GM12872 (cell line): ENCODE data around the gene LLCFC1.

Source experiments
- TF ChIP-seq, protein P1 (sequence below): IDR thresholded peaks from 3 replicates; pipeline ENCODE4 v1.5.1; 2011; ENCODE audit warnings: low read depth, mild to moderate bottlenecking, low read length, moderate library complexity; ENCODE audit not compliant: insufficient read depth

The LLCFC1 gene

DNA sequence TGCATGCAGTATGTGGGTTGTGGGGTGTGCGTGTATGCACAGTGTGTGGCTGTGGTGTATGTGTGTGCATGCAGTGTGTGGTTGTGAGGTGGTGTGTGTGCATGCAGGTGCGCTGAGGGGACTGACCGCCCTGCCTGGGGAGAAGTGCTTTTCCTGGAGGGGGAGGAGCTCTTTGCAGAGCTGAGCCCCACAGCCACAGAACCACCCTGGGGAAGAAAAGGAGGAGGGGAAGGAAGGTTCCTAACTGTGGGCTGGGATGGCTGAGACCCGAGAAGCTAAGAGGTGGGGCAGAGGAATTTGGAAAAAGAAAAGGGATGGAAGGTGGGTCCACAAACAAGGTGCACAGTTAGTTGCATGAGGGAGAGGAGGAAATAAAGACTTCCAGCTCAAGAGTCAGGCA, 5.7 kb upstream of the LLCFC1 start, which contains the start of gene TRPV5:
Gene TRPV5 (minus strand): TSS at position 123 of the 400 bp plus-strand sequence. CDS start 287 bp downstream, outside the sequence.
- TF ChIP-seq, protein P1, sequence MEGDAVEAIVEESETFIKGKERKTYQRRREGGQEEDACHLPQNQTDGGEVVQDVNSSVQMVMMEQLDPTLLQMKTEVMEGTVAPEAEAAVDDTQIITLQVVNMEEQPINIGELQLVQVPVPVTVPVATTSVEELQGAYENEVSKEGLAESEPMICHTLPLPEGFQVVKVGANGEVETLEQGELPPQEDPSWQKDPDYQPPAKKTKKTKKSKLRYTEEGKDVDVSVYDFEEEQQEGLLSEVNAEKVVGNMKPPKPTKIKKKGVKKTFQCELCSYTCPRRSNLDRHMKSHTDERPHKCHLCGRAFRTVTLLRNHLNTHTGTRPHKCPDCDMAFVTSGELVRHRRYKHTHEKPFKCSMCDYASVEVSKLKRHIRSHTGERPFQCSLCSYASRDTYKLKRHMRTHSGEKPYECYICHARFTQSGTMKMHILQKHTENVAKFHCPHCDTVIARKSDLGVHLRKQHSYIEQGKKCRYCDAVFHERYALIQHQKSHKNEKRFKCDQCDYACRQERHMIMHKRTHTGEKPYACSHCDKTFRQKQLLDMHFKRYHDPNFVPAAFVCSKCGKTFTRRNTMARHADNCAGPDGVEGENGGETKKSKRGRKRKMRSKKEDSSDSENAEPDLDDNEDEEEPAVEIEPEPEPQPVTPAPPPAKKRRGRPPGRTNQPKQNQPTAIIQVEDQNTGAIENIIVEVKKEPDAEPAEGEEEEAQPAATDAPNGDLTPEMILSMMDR = no peak

DNA sequence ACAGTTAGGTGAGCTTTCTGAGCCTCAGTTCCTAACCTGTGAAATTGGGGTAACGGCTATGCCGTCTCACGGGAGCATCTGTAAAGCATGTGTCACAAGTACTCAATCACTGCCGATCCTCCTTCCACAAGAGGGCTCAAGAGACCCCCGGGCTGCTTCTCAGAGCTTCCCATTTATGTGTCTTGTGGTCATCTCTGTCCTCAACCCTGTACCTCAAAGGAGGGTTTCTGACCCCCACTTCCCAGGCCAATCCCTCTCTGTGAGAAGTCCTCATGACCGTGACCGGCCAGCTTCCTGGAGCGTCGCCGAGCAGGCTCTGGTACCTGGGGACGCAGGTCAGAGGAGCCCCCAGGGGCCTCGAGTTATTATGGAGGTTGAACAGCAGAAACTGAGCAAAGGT, 5.2 kb upstream of the LLCFC1 start:
- TF ChIP-seq, protein P1 = no peak

DNA sequence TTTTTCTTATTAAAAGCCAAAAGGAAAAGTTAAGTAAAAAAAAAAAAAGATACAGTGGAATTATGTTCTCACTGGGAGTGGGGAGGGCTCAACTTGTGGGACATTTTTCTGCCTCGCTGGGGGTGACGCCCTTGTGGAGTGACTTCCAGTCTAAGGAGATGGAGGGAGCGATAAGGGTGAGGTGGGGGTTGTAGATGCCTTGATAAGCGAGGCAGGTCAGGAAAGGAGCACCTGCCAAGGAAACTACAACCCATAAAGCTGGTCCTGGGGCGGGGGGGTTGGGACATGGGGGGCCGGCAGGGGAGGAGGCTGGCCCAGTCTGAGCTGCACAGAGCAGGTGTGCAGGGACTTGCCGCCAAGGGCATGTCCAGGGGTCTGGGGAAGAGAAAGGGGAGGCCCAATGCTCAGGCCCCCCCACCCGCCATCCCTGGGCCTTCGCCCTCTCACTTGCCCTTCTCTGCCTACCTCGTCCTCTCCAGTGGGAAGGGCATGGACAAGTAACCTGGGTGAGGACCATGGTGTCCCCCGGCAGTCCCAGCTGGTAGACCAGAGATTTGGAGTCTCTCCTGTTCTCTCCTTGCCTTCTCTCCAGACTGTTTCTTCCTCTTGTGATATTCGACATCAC, 3.2 kb upstream of the LLCFC1 start:
- TF ChIP-seq, protein P1 = no peak

DNA sequence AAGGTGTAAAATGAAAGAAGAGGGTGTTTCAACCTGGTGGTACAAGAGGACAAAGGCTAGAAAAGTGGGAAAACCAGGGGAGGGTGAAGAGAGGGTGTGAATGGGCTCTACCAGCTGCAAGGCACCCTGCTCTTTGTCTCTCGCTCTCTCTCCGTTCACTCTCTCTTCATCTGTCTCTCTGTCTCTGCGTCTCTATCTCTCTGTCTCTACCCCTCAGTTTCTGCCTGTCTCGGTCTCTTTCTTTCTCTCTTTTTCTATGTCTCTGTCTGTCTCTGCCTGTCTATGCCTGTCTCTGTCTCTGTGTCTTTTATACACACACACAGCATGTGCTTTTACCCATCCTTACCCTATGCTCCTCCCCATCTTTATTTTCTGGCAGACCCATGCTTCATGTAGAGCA, 673 bp upstream of the LLCFC1 start:
- TF ChIP-seq, protein P1 = no peak

DNA sequence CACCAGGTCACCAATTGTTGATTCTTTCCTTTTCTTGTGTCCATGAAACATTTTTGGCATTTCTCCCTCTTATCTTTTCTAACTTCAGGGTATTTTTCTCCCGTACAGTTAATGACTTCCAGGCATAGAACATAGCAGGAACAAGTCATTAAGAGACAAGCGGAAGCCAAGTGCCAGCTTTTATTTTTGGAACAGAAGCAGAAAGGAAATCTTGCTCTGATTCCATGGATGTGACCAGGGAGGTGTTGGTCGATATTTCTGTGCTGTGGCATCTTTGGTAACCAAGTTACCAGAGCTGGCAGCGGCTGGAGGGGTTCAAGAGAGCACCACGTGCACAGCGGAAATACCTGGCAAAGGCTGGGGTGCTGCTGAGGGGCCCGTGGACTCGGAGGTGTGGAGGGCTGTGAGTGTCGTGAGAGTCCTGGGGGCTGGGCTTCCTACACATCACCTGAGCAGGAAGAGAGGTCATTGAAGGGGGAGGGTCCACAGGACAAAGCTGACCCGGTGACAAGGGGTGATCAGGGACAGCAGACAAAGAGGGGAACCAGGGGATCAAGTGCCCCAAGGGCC, 1.8 kb downstream of the LLCFC1 start:
- TF ChIP-seq, protein P1 = no peak

DNA sequence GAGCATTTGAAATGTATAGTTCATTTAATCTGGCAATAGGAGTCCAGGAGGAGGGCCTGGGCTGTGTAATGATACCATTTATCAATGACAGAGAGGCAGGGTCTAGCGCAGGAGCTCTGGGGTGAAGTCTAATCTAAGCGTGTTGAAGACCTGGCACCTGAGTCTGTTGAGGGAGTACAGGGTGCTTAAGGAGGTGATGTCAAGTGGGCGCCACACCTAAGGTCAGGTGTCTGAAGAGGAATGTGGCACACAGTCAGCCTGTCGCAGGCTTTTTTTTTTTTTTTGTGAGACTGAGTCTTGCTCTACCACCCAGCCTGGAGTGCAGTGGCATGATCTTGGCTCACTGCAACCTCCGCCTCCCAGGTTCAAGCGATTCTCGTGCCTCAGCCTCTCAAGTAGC, 2.3 kb downstream of the LLCFC1 start:
- TF ChIP-seq, protein P1 = no peak

DNA sequence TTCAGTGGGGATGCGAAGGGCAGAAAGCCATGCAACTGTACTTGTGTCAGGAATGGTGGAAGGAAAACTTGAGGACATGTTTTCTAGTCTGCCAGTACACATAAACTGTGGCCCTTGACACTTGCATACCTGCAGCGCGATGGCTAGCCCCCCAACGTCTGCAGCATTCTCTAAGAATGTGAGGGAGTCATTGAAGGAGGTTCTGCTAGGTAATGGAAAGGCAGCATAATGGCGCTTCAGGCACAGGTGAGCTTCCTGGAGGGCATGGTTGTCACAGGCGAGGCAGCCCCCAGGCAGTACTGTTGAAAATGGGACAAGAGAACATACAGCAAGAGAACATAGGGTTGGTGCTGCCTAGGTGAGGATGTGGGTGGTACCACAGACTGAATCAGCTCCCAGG, 3.5 kb downstream of the LLCFC1 start:
- TF ChIP-seq, protein P1 = no peak
